GM18508 (cell line): ENCODE data around the gene RUNX3.

Experiments
- ATAC-seq: cut with Tn5 transposase; IDR thresholded peaks from one replicate; pipeline ENCODE4 v1.9.1; 2021; ENCODE audit warnings: moderate number of reproducible peaks; ENCODE audit not compliant: insufficient read depth, unreplicated experiment

The RUNX3 gene

DNA sequence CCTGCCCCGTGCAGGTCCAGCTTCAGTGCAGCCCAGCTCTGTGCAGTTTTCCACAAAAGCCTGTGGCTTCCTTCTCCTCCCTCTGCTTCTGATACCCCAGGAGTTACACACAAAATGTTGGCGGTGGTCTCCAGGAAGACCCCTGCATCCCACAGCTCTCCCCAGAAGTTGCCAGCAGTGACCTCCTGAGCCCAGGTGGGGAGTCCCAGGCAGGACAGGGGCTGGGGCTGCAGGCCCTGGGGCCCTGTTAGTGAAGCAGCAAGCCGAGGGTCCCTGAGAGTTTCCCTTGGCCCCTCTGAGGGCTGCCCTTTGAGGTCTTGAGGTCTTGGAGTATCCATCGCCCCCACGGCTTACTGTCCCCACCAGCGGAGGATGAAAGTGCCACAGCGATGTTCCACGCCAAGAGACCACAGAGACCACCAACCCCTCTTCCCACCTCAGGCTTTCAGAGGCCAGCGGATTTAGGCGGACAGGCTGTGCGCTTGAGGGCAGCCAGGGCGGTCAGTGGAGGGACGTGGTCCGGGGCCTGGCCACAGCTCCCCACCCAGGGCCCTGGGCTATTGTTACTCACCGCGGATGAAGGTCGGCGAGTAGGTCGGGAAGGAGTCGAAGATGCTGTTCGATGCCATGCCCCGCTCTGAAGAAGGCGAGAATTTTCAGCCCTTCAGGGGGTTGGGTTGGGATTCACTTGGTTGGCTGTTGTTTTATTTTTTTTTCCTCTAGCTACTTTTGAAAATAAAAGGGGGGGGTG lies 34.0 kb upstream of the RUNX3 start:
- ATAC-seq: no peak

DNA sequence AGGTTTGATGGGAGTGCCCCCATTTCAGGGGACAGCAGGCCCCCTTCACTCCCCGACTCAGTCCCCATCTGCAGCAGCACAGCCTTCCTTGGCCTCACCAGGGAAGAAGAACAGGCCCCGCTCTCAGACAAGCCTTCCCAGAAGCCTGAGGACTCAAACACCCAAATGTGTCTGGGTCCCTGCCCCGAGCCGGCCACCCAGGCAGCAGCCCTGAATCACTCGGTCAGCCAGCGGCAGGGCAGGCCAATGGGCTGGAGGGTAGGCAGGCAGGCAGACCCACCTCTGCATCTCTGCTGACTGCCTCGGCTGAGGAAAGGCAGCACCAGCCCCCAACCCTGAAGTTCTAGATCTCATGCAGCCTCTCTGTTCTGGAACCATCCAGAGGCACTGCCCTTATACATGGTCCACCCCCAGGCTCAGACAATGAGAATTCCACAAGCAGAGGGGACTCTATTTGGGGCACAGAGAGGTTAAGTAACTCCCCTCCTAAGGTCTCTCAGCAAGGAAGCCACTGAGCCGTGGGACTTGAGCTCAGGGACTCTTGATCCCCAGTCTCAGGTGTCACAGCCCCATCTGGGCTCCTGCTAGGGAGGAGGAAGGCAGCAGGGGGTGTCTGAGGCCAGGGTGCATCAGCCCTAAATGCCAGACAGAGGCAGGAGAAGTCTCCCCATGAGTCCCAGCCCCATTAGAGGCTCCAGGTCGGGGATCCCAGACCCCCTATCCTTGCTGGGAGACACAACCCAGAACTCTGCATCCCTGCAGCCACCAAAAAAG lies 33.2 kb upstream of the RUNX3 start:
- ATAC-seq: no peak

DNA sequence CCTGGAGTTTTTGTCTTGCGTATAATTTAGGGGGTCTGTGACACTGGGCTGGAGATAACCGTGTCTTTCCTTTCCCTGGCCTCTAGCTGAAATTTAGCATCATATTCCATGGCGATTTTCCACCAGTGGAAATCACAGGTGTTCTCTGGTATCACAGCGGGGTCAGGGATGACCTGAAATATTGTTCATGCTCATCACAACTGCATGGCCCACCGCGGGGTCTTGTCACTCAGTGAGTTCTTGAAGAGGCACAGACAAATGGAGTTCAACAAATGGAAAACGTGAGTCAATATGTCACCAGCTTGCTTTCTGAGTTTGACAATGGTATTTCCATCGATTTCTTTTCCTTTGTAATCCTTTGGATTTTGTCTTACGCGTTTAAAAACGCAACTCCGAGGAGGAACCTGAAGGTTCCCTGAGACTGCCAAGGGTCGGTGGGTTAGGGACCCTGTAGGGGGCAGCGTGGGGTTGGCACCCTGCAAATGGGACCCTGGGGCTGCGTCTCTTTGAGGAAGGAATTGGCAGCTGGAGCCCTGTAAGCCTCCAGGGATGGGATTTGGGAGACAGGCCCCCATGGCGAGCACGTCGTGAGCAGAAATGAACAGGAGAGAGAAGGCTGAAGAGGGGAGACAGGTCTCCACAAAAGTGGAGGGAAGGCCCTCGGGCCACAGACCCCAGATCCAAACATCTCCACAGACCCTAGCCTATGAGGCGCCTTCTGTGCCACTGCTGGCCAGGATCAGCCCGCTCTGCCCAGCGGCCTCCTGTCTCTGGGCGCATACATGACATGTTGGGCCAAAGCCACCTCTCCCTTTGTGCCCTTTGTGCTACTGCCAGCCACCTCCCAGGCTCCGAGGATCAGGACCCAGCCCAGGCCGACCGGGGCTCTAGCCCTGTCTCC lies 32.1 kb upstream of the RUNX3 start:
- no peak for ATAC-seq

DNA sequence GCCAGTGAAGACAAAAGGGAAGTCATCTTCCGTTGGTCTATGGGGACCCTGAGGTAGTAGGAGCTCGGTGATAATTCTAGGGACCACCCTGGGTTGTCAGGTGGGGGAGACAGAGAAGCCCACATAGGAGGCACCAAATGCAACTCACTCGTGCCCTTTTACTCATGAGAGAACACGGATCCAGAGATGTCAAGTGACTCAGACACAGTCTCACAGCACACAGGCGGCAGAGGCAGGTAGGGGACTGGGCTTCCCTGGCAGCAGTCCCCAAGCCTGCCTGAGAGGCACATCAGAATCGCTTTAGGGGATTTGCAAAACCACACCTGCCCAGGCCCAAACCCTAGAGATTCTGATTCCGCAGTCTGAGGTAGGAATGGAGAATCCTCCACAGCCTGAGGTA lies 31.3 kb upstream of the RUNX3 start:
- ATAC-seq: no peak

DNA sequence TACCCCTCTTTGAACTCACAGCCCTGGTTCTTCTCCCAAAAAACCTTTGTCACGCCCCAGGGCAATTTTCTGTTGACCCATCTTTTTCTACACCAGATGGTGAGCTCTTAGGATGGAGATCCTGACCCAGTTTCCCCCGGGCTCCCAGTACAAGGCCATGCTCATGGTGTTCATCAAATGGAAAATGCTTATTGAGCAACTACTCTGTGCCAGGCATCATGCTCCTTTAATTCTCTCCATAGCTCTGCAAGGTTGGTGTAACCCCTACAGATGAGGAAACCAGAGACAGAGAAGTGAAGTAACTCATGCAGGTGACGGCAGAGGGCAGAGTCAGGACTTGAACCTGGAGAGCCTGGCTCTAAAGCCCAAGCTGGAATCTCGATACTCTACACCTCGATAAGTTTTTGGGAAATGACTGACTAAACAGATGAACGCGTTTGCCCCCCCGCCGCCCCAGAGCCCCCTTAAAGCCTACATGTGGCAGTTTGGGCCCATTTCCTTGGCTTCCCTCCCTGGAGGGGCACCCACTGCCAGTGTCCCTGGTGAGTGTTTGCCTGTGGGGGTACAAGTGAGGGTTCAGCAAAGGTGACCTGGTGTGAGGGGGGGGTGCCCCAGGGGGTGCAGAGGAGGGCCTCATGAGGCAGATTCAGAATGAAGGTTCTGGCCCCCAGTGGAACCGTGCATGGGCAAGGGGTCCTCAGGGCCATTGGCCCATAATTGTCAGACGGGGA lies 30.2 kb upstream of the RUNX3 start:
- ATAC-seq: no peak

DNA sequence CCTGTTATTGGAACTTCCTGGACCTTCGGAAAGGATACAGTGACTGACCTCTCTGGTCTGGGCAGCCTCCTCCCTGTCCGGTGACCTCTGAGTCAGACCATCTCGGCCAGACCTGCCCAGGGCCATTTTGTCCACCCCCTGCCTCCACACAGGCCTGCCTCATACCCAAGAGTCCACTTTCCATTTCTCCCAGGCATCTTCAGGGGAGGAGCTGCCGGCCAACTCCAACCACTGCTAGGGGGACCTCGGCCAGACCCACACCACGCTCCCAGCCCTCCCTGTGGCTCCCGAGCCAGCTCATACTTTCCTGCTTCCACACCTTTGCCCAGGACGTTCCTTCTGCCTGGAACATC lies 29.5 kb upstream of the RUNX3 start:
- ATAC-seq: no peak

DNA sequence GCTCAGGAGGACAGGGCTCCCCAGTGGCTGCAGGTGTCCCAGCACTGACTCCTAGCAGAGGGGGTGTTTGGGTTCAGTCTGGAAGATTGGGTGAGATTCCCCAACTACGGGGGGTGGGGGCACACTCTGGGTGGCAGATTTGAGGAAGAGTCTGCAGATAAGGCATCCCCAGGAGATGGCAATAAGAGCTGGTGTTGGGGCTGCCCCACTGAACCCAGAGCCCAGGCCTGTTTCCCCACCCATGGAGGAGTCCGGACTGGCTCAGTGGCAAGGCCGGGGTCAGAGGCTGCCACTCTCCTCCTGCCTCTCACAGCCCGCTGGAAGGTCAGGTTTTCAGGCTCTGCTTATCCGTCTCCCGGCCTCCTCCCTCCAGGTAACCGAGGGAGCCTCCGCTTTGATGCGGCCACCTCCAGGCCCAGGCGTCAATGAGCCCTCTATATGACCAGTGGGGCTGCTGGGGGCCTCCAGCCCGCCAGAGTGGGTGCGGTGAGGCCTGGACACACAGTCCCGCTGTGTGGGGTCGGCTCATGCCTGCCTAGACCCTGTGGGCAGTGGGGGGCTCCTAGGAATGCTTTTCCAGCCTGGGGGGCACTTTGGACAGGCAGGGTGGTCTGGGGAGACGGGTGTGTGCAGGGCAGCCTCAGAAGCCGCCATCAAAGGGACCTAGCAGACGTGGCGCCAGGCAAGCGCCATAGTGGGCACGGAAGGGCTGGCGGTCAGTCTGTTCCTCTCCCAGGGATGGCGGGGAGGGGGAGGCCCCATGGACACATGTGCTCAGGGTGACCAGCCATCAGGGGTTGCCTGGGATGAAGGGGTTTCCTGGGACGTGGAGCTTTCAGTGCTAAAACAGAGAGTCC lies 28.9 kb upstream of the RUNX3 start:
- no peak for ATAC-seq

DNA sequence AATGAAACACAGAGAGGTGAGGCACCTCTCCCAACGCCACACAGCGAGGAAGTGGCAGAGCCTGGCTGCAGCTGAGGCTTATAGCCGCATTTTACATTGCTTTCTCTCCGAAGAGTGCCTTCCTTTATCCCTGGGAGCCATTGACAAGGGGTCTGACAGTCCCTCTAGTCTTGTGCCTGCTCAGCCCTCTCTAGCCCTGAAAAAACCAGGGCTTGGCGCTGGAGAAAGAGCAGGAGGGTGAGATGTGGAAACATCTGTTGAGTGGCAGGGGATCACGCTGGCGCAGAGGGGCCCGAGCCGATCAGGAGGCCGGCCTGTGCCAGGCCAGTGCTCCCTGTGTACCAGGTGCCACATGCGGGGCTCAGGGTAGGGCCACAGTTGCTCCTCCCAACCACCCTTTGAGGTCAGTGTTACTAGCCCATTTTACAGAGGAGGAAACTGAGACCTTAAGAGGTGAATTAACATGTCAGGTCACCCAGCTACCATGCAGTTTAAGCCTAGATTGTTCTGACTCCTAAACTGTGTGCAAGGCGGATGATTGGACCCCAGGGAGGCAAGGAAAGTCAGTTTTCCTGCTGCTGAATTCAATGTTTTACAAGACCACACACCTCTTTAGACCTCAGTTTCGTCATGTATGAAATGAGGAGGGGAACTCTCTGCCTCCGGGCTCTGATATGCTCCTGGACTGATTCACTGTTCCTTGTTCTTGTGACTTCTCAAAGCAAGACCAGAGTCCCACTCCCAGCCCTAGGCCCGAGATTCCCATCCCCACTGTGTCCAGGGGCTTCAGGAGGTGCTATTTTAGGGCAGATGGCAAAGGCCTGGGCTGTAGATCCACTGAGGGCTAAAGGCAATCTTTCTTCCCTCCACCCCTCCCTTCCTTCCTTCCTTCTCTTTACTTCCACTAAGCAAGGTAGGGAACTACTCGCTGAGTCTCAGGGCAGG lies 28.0 kb upstream of the RUNX3 start:
- ATAC-seq: no peak

DNA sequence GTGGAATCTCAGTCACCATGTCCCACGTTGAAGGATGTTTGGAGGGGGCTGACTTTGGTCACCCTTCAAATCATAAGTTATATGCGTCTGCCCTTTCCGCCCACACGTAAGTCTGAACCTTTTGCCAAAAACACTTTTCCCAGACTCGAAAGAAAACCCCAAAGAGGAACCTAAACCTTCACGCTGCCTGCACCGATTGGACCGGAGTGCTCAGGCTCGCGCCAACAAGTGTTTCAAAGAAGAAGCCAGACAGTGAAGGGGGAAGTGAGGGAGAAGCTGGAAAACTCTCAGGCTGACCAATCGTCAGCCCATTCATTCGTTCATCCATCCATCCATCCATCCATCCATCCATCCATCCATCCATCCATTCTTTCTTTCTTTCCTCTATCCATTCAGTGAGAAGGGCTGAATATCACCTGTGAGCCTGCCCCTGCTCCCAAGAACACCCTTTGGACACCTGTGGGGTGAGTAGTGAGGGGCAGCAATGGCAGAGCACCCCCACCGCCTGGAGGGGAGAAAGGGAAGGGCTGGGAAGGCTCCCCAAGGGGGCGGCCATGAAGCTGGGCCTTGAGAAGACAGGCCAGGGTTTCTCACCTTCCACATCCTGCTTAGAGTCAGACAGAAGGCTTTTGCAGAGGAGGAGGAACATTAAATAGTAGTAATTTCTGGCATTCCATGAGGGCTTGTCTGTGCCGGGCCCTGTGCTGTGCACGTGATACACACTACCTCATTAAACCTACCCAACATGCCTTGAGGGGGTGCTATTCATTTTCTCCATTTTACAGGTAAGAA lies 27.1 kb upstream of the RUNX3 start:
- ATAC-seq: no peak

DNA sequence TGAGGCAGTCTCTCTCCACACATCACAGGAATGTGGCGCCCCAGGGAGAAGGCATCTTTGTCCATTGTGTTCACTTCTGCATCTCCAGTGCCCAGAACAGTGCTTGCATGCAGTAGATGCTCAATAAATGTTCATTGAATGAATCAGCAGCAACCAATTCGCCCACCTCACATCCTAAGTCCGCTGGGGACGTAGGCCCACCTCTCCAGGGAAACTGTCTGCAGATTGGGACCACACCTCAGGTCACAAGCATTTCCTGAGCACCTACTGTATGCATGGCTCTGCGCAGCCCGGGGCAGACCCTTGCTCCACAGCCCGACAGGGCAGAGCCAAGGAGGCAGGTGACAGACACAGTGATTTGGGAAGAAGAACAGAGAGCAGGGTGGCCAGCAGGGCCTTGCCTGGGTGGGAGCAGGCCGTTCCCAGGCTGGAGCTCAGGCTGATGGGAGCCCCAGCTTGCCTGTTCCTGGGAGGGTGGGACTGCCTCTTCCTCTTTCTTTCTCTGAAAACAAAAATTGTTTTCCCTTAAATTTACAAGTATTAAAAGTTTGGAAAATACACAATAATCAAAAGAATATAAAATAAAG lies 25.8 kb upstream of the RUNX3 start:
- no peak for ATAC-seq

DNA sequence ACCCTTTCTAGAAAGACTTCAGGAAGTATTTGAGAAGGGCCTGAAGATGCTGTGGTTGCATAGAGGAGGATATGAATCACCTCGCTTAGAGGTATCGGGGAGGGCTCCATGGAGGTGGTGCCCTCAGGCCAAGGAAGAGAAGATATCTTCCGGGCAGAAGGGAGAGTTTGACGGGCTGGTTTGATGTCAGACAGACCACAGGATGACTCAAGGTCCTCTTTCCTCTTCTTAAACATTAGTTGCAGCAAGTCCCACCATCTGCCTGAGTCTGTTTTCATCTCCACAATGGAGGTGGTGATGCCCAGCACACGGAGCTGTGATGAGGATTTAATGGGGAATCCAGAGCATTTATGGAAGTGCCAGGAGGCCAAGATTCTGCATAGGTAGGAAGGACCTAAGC lies 25.1 kb upstream of the RUNX3 start:
- ATAC-seq: no peak

DNA sequence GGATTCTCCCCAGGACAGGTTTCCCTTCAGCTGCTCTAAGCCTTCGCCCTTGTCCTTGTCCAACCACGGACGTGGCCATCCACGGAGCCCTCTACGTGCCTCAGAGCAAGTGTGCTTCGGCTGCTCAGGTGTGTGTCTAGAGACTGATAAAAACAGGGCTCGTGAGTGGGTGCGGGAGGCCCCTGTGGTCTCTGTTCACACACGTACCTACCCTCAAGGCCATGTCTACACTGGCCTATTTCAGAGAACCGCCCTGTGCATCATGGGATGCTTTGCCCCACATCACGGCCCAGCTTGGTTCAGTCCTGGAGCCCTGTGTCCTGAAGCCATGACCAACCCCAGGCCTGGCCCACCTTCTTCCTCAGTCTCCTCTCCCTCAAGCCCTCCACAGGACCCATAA lies 24.6 kb upstream of the RUNX3 start:
- no peak for ATAC-seq

DNA sequence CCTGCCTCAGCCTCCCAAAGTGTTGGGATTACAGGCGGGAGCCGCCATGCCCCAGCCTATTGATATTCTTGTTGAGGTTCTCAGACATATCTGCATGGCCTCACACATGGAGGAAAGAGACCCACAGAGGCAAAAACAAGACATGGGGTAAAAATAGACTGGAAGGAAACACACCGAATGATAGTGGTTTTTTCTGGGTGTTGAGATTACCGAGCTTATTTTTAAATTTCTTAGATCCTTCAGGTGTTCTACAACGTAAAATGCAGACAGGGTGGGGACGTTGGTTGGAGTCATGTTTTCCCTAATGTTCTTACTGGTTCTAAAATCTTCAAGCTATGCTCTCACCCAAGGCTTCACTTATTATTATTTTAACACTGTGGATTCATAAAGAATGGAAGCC lies 23.9 kb upstream of the RUNX3 start:
- no peak for ATAC-seq

DNA sequence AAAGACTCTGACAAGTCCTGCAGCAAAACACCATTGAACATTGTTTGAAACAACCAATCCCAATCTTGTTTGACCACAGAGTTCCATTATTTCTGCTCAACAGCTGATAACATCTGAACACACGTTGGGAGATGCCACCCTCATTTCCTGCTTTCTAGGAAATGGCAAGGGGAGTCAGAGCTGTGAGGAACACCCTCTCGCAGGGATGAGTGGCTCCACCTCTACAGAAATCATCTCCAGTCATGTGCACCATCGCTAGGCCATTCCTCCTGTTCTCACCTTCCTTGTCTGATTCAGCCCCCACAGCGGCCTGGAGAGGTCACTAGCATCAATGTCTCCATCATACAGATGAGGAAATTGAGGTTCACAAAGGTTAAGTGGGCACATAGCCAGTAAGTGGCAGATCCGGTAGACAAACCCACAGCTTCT lies 22.4 kb upstream of the RUNX3 start:
- no peak for ATAC-seq

DNA sequence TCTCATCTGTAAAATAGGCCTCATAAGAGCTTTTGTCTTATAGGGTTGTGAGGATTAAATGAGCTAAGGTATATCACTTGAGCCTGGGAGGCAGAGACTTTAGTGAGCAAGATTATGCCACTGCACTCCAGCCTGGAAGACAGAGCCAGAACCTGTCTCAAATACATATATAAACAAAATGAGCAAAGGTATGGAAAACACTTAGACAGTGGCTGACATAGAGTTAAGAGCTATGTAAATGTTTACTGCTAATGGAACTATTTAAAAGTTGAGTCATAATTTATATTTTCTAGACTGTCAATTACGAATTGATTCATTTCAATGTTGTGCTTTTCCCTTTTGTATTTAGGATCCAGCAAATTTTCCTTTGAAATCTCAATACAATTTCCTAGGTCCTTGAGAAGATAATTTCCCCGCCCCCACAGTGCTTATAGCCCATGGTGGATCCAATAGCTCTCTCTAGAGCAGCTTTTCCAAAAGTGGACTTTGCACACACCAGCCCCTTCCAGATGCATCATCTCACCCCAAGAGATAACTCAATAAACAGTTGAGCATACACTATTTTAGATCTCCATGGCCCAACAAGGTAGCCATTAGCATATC lies 21.8 kb upstream of the RUNX3 start:
- ATAC-seq: no peak

DNA sequence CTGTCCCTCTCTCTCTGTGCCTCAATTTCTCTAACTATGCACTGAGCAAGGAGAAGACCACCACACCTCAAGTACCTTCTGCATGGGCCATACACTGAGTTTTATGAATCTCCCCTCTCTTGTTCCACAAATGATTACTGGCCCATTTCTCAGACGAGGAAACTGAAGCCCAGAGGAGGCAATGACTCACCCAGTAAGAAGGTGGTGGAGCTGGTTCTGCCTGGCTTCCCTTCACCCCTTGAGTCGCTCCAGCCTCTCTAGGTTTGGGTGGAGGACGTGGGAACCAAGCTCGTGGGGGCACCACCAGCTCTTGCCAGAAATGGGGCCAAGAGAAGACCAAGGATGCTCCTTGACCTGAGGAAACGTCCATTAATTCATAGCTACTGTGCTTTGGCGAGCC lies 21.3 kb upstream of the RUNX3 start:
- ATAC-seq: no peak

DNA sequence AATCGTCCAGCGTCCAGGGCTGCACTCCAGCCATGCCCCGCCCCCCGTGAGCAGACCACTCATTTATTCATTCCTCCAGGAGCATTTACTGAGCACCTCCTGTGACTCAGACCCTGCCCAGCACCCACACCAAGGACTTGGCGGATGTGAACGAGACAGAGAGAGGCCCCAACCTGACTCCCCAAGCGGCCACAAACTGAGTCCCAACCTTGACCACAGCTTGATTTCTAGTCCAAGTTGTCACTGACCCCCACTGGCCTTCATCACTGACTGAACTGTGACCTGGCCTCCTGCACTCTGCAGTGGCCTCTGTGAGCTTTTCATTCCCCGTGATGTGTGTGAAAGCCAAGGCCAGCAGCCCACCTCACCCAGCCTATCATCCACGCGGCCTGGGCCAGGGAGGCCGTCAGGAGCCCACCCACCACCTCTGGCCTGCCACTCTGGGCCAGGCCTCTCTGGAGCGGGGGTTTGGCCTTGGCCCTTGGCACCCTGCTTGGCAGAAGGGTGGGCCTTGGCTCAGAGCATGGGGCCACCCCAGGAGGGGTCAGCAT lies 19.3 kb upstream of the RUNX3 start:
- ATAC-seq: no peak
